GM19463 (cell line): ENCODE data around the gene PKLR.
"Not testable (repeated sequence)": the region's sequence is repeated elsewhere in the genome, so short reads cannot be mapped to it uniquely, and the experiment has no call there.

ENCODE experiments used
- ATAC-seq: cut with Tn5 transposase; IDR thresholded peaks from one replicate; pipeline ENCODE4 v1.9.1; 2021; ENCODE audit warnings: mild to moderate bottlenecking, moderate library complexity; ENCODE audit not compliant: unreplicated experiment

Gene PKLR

GRCh38 chr1:155256058-155256852 is 45.0 kb downstream of the PKLR start:
- ATAC-seq: no peak

DNA sequence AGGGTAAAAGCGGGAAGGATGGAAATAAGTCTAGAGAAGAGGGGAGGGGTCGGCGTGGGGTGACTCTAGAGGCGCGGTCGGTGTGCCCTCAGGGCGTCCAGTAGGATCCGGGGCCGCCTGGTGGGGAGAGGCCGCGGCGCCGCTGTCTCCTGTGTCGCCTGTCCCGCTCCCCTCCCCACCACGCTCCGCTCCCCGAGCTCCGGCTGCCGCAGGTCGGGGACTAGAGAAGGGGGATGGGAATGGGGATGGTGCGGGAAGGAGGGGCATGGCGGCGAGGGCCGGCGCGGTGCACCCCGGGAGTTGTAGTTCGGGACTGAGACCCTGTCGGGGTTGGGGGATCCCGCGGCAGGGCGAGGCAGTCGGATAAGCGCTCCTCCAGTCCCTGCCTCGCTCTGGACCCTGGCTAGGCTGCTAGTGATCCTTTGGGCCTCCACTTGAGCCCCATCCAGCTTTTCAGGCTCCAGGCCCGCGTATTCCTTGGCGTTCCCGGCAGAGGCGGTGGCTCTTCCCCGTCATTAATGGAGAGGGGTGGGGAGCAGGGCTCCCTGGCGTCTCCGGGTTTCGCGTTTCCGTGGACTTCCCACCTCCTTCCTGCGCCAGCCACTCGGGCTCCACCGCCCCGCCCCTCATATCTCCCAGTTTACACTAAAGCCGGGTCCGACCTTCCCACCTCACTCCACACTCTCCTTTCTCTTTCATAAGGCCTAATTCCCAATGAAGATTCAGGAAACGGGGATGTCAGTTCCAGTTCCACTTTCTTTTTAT is 45.8 kb downstream of the PKLR start, which contains the start of gene ENTREP3:
Gene ENTREP3 (minus strand): TSS at position 241 of the 765 bp plus-strand sequence. CDS start 606 bp downstream, outside the sequence.
- ATAC-seq: peak; percentile 60

DNA sequence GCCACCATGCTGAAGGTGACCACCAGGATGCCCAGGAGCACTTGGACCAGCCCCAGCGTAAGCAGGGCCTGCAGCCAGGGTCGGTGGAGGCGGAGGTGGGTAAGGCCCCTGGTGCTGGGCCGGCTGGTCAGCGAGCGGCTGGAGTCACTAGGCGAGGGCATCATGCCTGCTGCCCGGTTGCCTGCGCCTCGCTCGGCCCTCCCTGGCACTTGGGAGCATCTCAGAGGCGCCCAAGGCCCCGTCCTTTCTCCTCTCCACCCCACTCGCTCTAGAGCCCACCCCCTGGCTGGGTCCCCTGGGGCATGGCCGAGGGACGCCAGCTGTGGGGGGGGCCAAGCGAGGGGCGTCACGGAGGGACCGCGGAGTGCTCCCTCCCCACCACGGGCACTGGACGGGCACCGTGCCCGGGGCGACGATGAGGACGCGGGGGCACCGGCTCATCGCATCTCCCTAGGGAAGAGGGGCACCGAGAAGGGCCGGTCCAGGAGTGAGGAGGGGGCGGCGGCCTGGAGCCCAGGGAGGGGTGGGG is 46.5 kb downstream of the PKLR start:
- ATAC-seq: no peak

DNA sequence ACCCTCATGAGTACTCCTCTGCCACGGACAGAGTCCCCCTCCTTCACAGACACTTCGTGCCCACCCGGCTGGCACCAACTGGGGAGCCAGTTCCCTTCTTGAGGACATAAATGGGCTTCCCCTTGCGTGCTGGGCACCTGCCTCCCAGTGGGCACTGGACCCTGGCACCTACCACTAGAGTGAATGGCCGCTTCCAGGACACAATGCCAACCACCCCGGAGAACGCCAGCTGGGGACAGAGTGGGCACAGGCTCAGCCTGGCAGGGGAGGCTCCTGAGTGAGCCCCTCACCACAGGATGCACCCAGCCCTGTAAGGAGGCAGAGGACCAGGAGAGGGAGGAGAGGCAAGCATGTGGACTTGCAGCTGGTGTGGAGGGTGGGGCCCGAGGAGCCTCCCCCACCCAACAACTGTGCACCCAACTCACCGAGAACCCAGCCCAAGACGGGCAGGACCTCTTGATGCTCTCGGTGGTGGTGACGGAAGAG is 47.0 kb downstream of the PKLR start:
- no peak for ATAC-seq

GRCh38 chr1:155253797-155254196 is 47.4 kb downstream of the PKLR start:
- no peak for ATAC-seq

DNA sequence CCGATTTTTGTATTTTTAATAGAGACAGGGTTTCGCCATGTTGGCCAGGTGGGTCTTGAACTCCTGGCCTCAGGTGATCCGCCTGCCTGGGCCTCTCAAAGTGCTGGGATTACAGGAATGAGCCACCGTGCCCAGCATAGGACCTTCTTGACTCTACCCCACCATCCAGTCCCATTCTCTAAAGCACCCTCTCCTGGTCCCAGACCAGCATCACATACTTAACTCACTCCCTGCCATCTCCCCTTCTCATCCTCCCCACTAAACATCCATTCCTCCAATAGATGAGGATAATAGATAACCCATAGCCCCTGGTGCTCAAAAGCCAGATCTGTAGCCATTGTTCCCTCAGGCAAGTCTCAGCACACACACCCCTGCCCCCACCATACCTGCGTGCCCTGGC is 48.0 kb downstream of the PKLR start:
- no peak for ATAC-seq

DNA sequence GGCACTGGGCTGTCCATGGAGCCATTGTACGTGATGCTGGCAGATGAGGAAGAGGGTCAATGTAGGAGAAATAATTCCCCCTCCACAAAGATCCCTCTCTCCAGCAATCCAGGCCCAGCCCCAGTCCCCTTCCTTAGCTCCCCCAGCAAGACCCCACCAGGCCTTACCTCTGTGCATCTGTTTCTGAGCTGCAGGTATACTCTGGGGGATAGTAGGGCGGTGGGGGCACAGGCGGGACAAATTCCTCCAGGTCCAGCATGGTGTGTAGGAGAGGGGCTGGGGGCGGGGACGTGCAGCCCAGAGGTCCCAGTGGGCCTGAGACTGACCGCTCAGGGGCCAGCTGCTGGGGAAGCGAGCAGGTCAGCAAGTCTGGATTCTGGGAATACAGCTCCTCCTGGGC is 49.7 kb downstream of the PKLR start:
- ATAC-seq: no peak

DNA sequence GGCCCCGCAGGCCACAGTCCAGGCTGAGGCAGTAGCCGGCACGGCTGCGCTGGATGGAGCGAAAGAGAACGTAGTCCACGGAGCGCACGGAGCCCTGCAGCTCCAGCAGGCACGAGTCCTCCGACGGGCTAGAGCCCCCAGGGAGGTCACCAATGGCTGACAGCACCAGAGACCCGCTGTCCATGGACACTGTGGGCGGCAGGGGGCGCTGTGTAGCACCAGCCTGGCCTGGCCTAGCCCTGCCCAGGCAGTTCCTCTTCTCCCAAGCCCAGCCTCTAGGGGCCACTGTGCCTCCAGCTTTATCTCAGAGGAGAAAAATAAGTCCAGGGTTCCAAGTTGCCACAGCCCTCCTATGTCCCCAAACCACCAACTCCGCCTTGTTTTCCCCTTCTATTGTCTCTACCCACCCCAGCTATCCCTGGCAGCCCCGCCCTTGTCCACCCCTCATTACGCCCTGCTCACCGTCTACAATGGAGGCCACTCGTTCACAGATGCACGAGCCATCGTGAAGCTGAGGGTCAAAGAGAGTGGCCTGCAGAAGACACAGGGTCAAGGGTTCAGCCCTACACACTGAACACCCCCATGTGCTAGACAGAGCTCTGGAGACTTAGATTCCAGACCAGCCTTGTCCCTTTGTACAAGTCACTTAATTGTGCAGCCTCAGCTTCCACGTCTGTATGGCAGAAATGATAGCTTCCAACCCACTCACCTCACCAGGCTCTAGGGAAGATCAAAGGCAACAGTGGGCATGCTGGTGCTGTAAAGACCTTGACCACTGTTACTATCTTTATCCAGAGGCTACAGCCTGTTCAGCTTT is 50.4 kb downstream of the PKLR start:
- ATAC-seq: peak; percentile 87

- peak; percentile 8 for ATAC-seq
Observed at GRCh38 chr1:155250246-155250632, 51.0 kb downstream of the PKLR start.

DNA sequence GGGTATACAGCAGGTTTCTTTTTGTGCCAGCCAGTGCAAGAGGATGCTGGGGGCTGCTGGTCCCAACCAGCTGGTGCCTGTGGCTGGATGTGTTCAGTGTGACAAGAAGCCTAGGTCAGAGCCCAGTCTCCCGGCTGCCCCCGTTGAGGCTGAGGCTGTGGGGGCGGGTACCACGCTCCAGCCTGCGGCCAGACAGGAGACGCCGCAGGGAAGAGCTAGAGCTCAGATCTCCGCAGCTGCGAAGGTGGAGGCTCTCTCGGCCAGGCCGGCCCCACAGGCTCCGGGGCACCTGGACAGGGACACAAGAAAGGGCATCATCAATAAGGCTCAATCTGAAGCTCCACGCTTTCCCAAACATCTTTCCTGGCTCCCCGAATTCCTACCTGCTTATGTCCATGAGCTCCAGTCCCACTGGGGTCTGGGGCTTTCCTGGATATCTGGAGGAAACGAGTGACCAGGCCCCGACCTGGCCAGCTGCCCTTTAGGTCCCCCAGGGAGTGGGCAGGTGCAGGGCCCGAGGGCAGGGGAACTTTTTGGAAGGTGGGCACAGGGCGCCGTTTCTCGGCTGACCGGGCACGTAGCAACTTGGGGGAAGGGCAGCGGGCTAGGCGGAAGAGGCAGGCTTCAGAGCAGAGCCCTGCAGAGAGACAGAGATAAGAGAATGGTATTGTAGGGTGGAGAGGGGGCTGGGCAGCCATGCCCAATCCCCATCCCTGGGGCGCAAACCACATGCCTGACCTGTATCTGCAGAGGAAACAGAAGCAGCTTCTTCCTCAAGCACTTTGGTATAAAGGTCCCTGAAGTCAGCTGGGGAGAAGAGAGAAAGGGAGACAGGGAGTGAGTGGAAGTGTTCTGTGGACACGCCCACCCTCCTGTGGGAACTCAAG is 53.3 kb downstream of the PKLR start:
- ATAC-seq: no peak

DNA sequence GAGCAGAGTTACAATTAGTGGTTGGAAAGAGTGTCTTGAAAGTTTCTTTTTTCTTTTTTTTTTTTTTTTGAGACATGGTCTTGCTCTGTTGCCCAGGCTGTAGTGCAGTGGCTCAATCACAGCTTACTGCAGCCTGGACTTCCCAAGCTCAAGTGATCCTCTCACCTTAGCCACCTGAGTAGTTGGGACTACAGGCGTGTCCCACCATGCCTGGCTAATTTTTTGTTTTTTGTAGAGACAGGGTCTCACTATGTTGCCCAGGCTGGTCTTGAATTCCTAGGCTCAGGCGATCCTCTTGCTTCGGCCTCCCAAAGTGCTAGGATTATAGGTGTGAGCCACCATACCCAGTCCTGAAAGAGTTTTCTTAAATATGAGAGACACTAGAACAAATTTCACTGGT is 54.4 kb downstream of the PKLR start:
- not testable (repeated sequence) for ATAC-seq

- ATAC-seq: no peak
Observed at GRCh38 chr1:155245163-155245524, 56.1 kb downstream of the PKLR start.

DNA sequence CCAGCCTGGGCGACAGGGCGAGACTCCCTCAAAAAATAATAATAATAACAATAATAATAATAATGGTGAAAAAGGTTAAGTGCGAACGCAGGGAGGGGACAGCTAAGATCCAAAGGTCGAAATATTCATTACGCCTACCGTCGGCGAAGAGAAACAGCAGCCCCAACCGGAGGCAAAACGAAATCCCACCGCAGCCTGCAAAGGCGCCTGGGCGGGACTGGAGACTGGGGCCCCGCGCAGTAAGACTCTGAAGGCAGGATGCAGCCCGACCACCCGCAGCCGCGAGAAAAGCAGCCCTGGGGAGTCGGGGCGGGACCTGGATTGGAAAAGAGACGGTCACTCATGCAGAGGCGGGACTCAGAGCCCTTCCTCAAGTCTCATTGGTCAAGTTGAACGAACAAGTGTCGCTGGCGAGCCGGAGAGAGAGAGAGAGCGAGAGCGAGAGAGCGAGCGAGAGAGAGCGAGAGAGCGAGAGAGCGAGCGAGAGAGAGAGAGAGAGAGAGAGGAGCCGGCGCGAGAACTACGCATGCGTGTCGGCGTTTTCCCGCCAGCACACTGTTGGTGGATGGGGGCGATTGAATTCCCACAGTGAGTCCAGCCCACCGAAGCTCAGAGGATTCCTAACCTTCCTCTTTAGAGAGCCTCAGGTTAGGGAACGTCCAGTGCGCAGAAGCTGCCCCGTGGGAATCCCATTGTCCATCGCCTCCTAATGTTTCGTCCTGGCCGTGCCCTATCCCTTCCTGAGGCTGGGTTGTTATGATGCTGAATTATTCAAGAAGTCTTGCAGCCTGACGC is 56.7 kb downstream of the PKLR start:
- peak; percentile 87 for ATAC-seq

DNA sequence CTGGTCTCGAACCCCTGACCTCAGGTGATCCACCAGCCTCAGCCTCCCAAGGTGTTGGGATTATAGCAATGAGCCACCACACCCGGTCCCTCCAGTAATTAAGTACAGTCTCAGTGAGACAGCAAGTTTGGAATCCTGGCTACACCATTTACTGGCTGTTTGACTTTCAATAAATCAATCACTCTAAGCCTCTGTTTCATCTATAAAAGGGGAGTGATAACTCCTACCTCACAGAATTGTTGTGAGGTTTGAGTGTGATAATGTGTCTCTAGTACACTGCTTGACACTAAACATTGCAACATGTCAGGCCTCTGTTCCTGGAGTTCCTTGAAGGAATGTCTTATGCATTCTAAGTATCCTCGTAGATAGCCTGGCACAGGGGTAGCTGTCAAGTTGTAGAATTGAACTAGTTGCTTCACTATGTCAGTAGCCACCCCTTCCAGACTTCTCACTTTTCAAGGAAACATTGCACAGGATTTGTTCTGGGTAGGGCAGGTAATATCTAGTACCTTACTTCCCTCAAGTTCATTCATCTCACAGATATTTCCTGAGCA is 58.4 kb downstream of the PKLR start:
- no peak for ATAC-seq

GRCh38 chr1:155241841-155242264 is 59.4 kb downstream of the PKLR start:
- no peak for ATAC-seq

- ATAC-seq: no peak
Observed at GRCh38 chr1:155241069-155241679, 60.1 kb downstream of the PKLR start.
